GM23338 (cell line): Measurements from ENCODE around the gene TINAG. TPM values are rescaled to one million over a fixed set of nuclear protein-coding genes. Genes with fewer than 3 reads are reported as not detected.

Experiments
- ATAC-seq: fragments of 200-7000 bp; cut with Tn5 transposase; 3 replicates; pipeline ENCODE4 v1.9.1; 2020
- DNase-seq: peaks from one replicate; pipeline ENCODE4 v3.0.0-alpha.2; 2015; ENCODE audit warnings: low spot score
- H2AFZ ChIP-seq: fragments of 200-600 bp; sonication (generic); 2 replicates; pipeline ENCODE4 v1.8.0; 2016; ENCODE audit warnings: antibody characterized with exemption, mild to moderate bottlenecking, moderate library complexity
- H3F3A ChIP-seq: fragments of 200-600 bp; sonication (generic); replicated peaks from 2 replicates; pipeline ENCODE4 v1.8.0; 2017; ENCODE audit warnings: antibody characterized with exemption, mixed run types, low read depth
- H3K27ac ChIP-seq: fragments of 200-600 bp; sonication (generic); 2 replicates; pipeline ENCODE4 v1.6.1; 2016; ENCODE audit warnings: low read depth
- H3K27me3 ChIP-seq: fragments of 200-600 bp; sonication (generic); 2 replicates; pipeline ENCODE4 v1.8.0; 2016; ENCODE audit warnings: mild to moderate bottlenecking, mixed run types, moderate library complexity; ENCODE audit not compliant: insufficient read depth
- H3K36me3 ChIP-seq: fragments of 200-600 bp; sonication (generic); 2 replicates; pipeline ENCODE4 v1.8.0; 2016; ENCODE audit warnings: mild to moderate bottlenecking; ENCODE audit not compliant: insufficient read depth
- H3K4me1 ChIP-seq: fragments of 200-600 bp; sonication (generic); 2 replicates; pipeline ENCODE4 v1.8.0; 2016; ENCODE audit warnings: mild to moderate bottlenecking, moderate library complexity; ENCODE audit not compliant: insufficient read depth
- H3K4me2 ChIP-seq: fragments of 200-600 bp; sonication (generic); 2 replicates; pipeline ENCODE4 v1.7.1; 2017; ENCODE audit warnings: mixed run types
- H3K4me3 ChIP-seq: fragments of 200-600 bp; sonication (generic); 2 replicates; pipeline ENCODE4 v1.6.1; 2016; ENCODE audit warnings: mixed run types
- H3K79me2 ChIP-seq: fragments of 200-600 bp; sonication (generic); replicated peaks from 2 replicates; pipeline ENCODE4 v1.8.0; 2017; ENCODE audit warnings: mild to moderate bottlenecking; ENCODE audit not compliant: insufficient read depth
- H3K9me2 ChIP-seq: fragments of 200-600 bp; sonication (generic); 2 replicates; pipeline ENCODE4 v1.8.0; 2017; ENCODE audit not compliant: insufficient read depth
- H4K20me1 ChIP-seq: fragments of 200-600 bp; sonication (generic); replicated peaks from 2 replicates; pipeline ENCODE4 v1.8.0; 2017; ENCODE audit warnings: mild to moderate bottlenecking; ENCODE audit not compliant: insufficient read depth
- H3K27ac Mint-ChIP-seq: 2 replicates; pipeline ENCODE4 v1.8.0; 2020; ENCODE audit warnings: inconsistent platforms, mild to moderate bottlenecking, moderate library complexity, mixed read lengths
- H3K27me3 Mint-ChIP-seq: 3 replicates; pipeline ENCODE4 v1.8.0; 2022; ENCODE audit warnings: low read depth, mild to moderate bottlenecking, moderate library complexity, mixed read lengths, inconsistent platforms; ENCODE audit not compliant: insufficient read depth, poor library complexity
- H3K36me3 Mint-ChIP-seq: 3 replicates; pipeline ENCODE4 v1.8.0; 2021; ENCODE audit warnings: low read depth, mild to moderate bottlenecking, inconsistent platforms, moderate library complexity, mixed read lengths
- H3K4me1 Mint-ChIP-seq: 3 replicates; pipeline ENCODE4 v1.8.0; 2020; ENCODE audit warnings: mild to moderate bottlenecking, inconsistent platforms, mixed read lengths
- H3K4me3 Mint-ChIP-seq: 3 replicates; pipeline ENCODE4 v1.8.0; 2021; ENCODE audit warnings: moderate library complexity, mild to moderate bottlenecking, inconsistent platforms, mixed read lengths
- H3K9me3 Mint-ChIP-seq: 3 replicates; pipeline ENCODE4 v1.8.0; 2020; ENCODE audit warnings: moderate library complexity, mild to moderate bottlenecking, inconsistent platforms, mixed read lengths
- CREB1 ChIP-seq: fragments of 250-450 bp; sonication (Bioruptor Pico); IDR thresholded peaks from 2 replicates; pipeline ENCODE4 v1.5.0; 2020; ENCODE audit warnings: low read depth, mild to moderate bottlenecking, moderate library complexity
- CTCF ChIP-seq, 2 experiments: fragments of 200-600 bp in 1 of 2; sonication (generic) in 1 of 2; conservative IDR thresholded peaks; 2 replicates each; pipeline versions ENCODE4 v1.5.1 to v1.6.1; 2016 to 2017; ENCODE audit warnings: antibody characterized with exemption in 2 of 2, low read depth in 2 of 2, mild to moderate bottlenecking in 2 of 2, moderate library complexity in 1 of 2
- ETS1 ChIP-seq: IDR thresholded peaks from 2 replicates; pipeline ENCODE4 v1.6.1; 2016; ENCODE audit warnings: antibody characterized with exemption
- EZH2 ChIP-seq: fragments of 200-600 bp; sonication (generic); IDR thresholded peaks from one replicate; pipeline ENCODE4 v1.8.0; 2017; ENCODE audit warnings: antibody characterized with exemption, mild to moderate bottlenecking, low read depth; ENCODE audit not compliant: unreplicated experiment
- EZH2phosphoT487 ChIP-seq: fragments of 200-600 bp; sonication (generic); IDR thresholded peaks from one replicate; pipeline ENCODE4 v1.8.1; 2018; ENCODE audit warnings: antibody characterized with exemption; ENCODE audit not compliant: unreplicated experiment
- JUNB ChIP-seq: IDR thresholded peaks from one replicate; pipeline ENCODE4 v1.6.1; 2016; ENCODE audit warnings: antibody characterized with exemption; ENCODE audit not compliant: unreplicated experiment
- NANOG ChIP-seq: IDR thresholded peaks from 2 replicates; pipeline ENCODE4 v1.6.1; 2016; ENCODE audit warnings: antibody characterized with exemption, borderline replicate concordance
- POLR2AphosphoS5 ChIP-seq: IDR thresholded peaks from 2 replicates; pipeline ENCODE4 v1.6.1; 2016; ENCODE audit warnings: antibody characterized with exemption, low read depth
- REST ChIP-seq: IDR thresholded peaks from one replicate; pipeline ENCODE4 v1.6.1; 2018; ENCODE audit warnings: antibody characterized with exemption; ENCODE audit not compliant: unreplicated experiment
- STAT1 ChIP-seq: IDR thresholded peaks from one replicate; pipeline ENCODE4 v1.6.1; 2016; ENCODE audit warnings: antibody characterized with exemption; ENCODE audit not compliant: unreplicated experiment
- ZNF114 ChIP-seq: fragments of 250-450 bp; sonication (Bioruptor Pico); IDR thresholded peaks from 2 replicates; pipeline ENCODE4 v1.5.0; 2020; ENCODE audit warnings: mild to moderate bottlenecking, moderate library complexity
- ZNF331 ChIP-seq: fragments of 250-450 bp; sonication (Bioruptor Pico); IDR thresholded peaks from 2 replicates; pipeline ENCODE4 v1.5.0; 2020; ENCODE audit warnings: low read depth, mild to moderate bottlenecking, moderate library complexity
- ZNF462 ChIP-seq: fragments of 250-450 bp; sonication (Bioruptor Pico); IDR thresholded peaks from 2 replicates; pipeline ENCODE4 v1.5.0; 2020; ENCODE audit warnings: mild to moderate bottlenecking, moderate library complexity
- polyA plus RNA-seq: library from polyadenylated mRNA; unstranded; fragments of >200 nt; fragmentation: Nextera tagmentation; extraction: Ambion mirVana; gene quantifications from 2 replicates; pipeline ENCODE4 v1.2.1, GENCODE V29; 2016
- total RNA-seq: library from RNA; depleted of rRNA; stranded (reverse); fragments of >200 nt; shearing (Covaris generic); gene quantifications from 2 replicates; pipeline ENCODE4 v1.2.3, GENCODE V29; 2014

The TINAG gene
- total and polyA plus RNA-seq, 2 experiments from 2014 or later = not detected

DNA sequence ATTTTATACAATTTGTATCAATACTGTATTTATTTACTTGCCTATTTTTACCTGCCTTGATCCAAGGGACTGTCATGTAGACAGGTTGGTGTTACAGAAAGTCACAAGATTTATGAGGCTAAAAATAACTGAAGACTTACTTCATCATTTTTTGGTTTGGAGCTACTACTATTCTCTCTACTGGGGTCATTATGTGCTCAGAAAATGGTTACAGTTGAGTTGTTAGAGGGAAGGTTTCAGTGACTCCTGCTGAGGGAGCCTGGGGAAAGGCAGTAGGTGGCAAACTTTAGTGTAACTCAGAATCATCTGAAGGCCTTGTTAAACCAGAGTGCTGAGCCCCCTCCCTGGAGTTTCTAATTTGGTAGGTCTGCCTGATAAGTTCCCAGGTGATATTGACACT is 118.8 kb downstream of the TINAG start:
- Mint-ChIP-seq H3K9me3 (no peaks in the 10 kb centered on the region), H3K36me3 (no peaks in the 10 kb centered on the region), H3K4me1 (no peaks in the 10 kb centered on the region), H3K27me3 (no peaks in the 10 kb centered on the region), H3K27ac (no peak overlapping the region), H3K4me3 (no peak overlapping the region)
- no peak for ATAC-seq
- Histone ChIP-seq H3F3A (no peaks in the 10 kb centered on the region), H4K20me1 (no peaks in the 10 kb centered on the region), H3K79me2 (no peaks in the 10 kb centered on the region), H2AFZ (0 out of 2 replicates have a peak overlapping the region, but pooled peaks have one; percentile 30), H3K4me3 (no peak overlapping the region), H3K27ac (no peak overlapping the region), H3K27me3 (no peaks in the 10 kb centered on the region), H3K4me1 (no peaks in the 10 kb centered on the region), H3K36me3 (no peaks in the 10 kb centered on the region), H3K4me2 (no peak overlapping the region), H3K9me2 (no peaks in the 10 kb centered on the region)
- no peak for TF ChIP-seq NANOG
- TF ChIP-seq JUNB = no peak
- TF ChIP-seq POLR2AphosphoS5 = no peak
- no peak for TF ChIP-seq ETS1
- no peak for TF ChIP-seq ZNF331 (CRISPR knock-in tag)
- TF ChIP-seq EZH2phosphoT487 = no peak
- no peak for TF ChIP-seq CREB1 (CRISPR knock-in tag)
- no peak for TF ChIP-seq STAT1
- no peak for TF ChIP-seq EZH2
- TF ChIP-seq REST = no peak
- TF ChIP-seq ZNF462 (CRISPR knock-in tag) = no peak
- no peak for TF ChIP-seq CTCF (conservative IDR thresholded peaks at IDR 0.05; ENCODE audit: low read depth in 2 of 2)
- TF ChIP-seq ZNF114 (CRISPR knock-in tag) = no peak
- no peak for DNase-seq
